Measurements from ENCODE around the gene POLR1A. TPM values are rescaled to one million over a fixed set of nuclear protein-coding genes. Genes with fewer than 3 reads are reported as not detected.

POLR1A gene
- total and polyA plus RNA-seq, 4 donors, result 3.2 to 12.3 (median 6.1) TPM

DNA sequence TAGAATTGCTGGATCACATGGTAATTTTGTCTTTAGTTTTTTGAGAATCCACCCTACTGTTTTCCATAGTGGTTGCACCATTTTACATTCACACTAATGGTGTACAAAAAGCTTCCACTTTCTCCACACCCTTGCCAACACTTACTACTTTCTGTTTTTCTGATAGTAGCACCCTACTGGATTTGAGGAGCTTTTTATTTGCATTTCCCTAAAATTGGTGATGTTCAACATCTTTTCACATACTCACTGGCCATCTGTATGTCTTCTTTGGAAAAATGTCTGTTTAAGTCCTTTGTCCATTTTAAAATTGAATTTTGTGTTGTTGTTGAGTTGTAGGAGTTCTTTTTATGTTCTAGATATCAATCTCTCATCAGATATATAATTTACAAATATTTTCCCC, 3.5 kb downstream of the POLR1A start:
- peaks cover 5 to 28% (median 19%) of the 10 kb centered on the region in 4 donors for H3K36me3 ChIP-seq (ENCODE audit: control insufficient read depth in 4 of 4, insufficient read depth in 3 of 4, low read depth in 1 of 4, low read length in 3 of 4)
- H3K4me3 ChIP-seq (ENCODE audit: low read depth in 1 of 3, low read length in 3 of 3), result no peak overlapping the region
- no peak overlapping the region for H3K9ac ChIP-seq (ENCODE audit: low read depth in 1 of 2, low read length in 2 of 2)
- no peak for DNase-seq (ENCODE audit: low spot score)
- no peaks in the 10 kb centered on the region for H3K9me3 ChIP-seq (ENCODE audit: control insufficient read depth in 4 of 4, low read length in 3 of 4)
- H3K27me3 ChIP-seq (ENCODE audit: control insufficient read depth in 4 of 4, insufficient read depth in 4 of 4, low read length in 3 of 4), result no peaks in the 10 kb centered on the region
- no peak overlapping the region for H3K27ac ChIP-seq (ENCODE audit: low read depth in 1 of 2, low read length in 2 of 2)
- peaks cover 3 to 27% (median 17%) of the 10 kb centered on the region in 4 donors for H3K4me1 ChIP-seq (ENCODE audit: control insufficient read depth in 4 of 4, insufficient read depth in 4 of 4, low read length in 3 of 4)
- no peak for TF ChIP-seq TAF1 (conservative IDR thresholded peaks at IDR 0.05)
- no peak for TF ChIP-seq GABPA (IDR thresholded peaks at IDR 0.05 in 1 of 2, conservative IDR thresholded peaks at IDR 0.05 in 1 of 2)
- TF ChIP-seq NR2F2 (IDR thresholded peaks at IDR 0.05), result no peak
- TF ChIP-seq FOXA2 (IDR thresholded peaks at IDR 0.05), result no peak
- no peak for TF ChIP-seq FOXA1 (IDR thresholded peaks at IDR 0.05)
- TF ChIP-seq, protein P1, sequence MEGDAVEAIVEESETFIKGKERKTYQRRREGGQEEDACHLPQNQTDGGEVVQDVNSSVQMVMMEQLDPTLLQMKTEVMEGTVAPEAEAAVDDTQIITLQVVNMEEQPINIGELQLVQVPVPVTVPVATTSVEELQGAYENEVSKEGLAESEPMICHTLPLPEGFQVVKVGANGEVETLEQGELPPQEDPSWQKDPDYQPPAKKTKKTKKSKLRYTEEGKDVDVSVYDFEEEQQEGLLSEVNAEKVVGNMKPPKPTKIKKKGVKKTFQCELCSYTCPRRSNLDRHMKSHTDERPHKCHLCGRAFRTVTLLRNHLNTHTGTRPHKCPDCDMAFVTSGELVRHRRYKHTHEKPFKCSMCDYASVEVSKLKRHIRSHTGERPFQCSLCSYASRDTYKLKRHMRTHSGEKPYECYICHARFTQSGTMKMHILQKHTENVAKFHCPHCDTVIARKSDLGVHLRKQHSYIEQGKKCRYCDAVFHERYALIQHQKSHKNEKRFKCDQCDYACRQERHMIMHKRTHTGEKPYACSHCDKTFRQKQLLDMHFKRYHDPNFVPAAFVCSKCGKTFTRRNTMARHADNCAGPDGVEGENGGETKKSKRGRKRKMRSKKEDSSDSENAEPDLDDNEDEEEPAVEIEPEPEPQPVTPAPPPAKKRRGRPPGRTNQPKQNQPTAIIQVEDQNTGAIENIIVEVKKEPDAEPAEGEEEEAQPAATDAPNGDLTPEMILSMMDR (IDR thresholded peaks at IDR 0.05; ENCODE audit: low read depth, low read length, missing input control), result no peak
- TF ChIP-seq, protein P2, sequence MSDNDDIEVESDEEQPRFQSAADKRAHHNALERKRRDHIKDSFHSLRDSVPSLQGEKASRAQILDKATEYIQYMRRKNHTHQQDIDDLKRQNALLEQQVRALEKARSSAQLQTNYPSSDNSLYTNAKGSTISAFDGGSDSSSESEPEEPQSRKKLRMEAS (IDR thresholded peaks at IDR 0.05), result no peak
- TF ChIP-seq SP1 (IDR thresholded peaks at IDR 0.05), result no peak
- TF ChIP-seq, protein P3, sequence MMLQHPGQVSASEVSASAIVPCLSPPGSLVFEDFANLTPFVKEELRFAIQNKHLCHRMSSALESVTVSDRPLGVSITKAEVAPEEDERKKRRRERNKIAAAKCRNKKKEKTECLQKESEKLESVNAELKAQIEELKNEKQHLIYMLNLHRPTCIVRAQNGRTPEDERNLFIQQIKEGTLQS (IDR thresholded peaks at IDR 0.05), result no peak
- TF ChIP-seq, protein P4, sequence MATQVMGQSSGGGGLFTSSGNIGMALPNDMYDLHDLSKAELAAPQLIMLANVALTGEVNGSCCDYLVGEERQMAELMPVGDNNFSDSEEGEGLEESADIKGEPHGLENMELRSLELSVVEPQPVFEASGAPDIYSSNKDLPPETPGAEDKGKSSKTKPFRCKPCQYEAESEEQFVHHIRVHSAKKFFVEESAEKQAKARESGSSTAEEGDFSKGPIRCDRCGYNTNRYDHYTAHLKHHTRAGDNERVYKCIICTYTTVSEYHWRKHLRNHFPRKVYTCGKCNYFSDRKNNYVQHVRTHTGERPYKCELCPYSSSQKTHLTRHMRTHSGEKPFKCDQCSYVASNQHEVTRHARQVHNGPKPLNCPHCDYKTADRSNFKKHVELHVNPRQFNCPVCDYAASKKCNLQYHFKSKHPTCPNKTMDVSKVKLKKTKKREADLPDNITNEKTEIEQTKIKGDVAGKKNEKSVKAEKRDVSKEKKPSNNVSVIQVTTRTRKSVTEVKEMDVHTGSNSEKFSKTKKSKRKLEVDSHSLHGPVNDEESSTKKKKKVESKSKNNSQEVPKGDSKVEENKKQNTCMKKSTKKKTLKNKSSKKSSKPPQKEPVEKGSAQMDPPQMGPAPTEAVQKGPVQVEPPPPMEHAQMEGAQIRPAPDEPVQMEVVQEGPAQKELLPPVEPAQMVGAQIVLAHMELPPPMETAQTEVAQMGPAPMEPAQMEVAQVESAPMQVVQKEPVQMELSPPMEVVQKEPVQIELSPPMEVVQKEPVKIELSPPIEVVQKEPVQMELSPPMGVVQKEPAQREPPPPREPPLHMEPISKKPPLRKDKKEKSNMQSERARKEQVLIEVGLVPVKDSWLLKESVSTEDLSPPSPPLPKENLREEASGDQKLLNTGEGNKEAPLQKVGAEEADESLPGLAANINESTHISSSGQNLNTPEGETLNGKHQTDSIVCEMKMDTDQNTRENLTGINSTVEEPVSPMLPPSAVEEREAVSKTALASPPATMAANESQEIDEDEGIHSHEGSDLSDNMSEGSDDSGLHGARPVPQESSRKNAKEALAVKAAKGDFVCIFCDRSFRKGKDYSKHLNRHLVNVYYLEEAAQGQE (IDR thresholded peaks at IDR 0.05), result no peak
- no peak for TF ChIP-seq YY1 (IDR thresholded peaks at IDR 0.05)
- TF ChIP-seq RXRA (IDR thresholded peaks at IDR 0.05), result no peak
- no peak for TF ChIP-seq EGR1 (IDR thresholded peaks at IDR 0.05; ENCODE audit: low read depth in 2 of 2)
- TF ChIP-seq, protein P5, sequence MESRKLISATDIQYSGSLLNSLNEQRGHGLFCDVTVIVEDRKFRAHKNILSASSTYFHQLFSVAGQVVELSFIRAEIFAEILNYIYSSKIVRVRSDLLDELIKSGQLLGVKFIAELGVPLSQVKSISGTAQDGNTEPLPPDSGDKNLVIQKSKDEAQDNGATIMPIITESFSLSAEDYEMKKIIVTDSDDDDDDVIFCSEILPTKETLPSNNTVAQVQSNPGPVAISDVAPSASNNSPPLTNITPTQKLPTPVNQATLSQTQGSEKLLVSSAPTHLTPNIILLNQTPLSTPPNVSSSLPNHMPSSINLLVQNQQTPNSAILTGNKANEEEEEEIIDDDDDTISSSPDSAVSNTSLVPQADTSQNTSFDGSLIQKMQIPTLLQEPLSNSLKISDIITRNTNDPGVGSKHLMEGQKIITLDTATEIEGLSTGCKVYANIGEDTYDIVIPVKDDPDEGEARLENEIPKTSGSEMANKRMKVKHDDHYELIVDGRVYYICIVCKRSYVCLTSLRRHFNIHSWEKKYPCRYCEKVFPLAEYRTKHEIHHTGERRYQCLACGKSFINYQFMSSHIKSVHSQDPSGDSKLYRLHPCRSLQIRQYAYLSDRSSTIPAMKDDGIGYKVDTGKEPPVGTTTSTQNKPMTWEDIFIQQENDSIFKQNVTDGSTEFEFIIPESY (IDR thresholded peaks at IDR 0.05), result no peak
- no peak for TF ChIP-seq RAD21 (IDR thresholded peaks at IDR 0.05)
- no peak for TF ChIP-seq HNF4A (conservative IDR thresholded peaks at IDR 0.05)

DNA sequence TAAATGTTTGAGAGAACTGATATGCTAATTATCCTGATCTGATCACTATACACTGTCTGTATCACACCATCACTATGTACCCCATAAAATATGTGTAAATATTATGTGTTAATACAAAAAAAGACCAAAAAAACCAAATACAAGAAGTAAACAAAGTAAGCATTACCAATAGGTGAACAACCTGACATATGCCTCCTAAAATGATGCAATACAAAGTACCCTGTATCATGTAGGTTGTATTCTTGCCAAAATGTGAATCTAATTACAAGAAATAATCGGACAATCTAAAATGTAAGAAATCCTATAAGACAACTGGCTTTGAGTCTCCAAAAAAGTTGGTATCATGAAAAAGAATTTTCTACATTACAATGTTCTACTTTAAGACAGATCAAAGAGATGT, 7.8 kb downstream of the POLR1A start:
- peaks cover 11 to 37% (median 23%) of the 10 kb centered on the region in 4 donors for H3K36me3 ChIP-seq (ENCODE audit: control insufficient read depth in 4 of 4, insufficient read depth in 3 of 4, low read depth in 1 of 4, low read length in 3 of 4)
- H3K4me1 ChIP-seq (ENCODE audit: control insufficient read depth in 4 of 4, insufficient read depth in 4 of 4, low read length in 3 of 4), result peaks cover 0 to 3% (median 0%) of the 10 kb centered on the region in 4 donors
- H3K9me3 ChIP-seq (ENCODE audit: control insufficient read depth in 4 of 4, low read length in 3 of 4), result no peaks in the 10 kb centered on the region
- no peak for DNase-seq (ENCODE audit: low spot score)
- H3K27me3 ChIP-seq (ENCODE audit: control insufficient read depth in 4 of 4, insufficient read depth in 4 of 4, low read length in 3 of 4), result no peaks in the 10 kb centered on the region
- no peak overlapping the region for H3K27ac ChIP-seq (ENCODE audit: low read depth in 1 of 2, low read length in 2 of 2)
- no peak overlapping the region for H3K9ac ChIP-seq (ENCODE audit: low read depth in 1 of 2, low read length in 2 of 2)
- no peak overlapping the region for H3K4me3 ChIP-seq (ENCODE audit: low read depth in 1 of 3, low read length in 3 of 3)
- WGBS, result 99% methylated on average over 1 of the region's 1 CpG
- no peak for TF ChIP-seq HNF4A (conservative IDR thresholded peaks at IDR 0.05)
- no peak for TF ChIP-seq RXRA (IDR thresholded peaks at IDR 0.05)
- no peak for TF ChIP-seq JUND (IDR thresholded peaks at IDR 0.05)
- TF ChIP-seq, protein P5 (IDR thresholded peaks at IDR 0.05), result no peak
- TF ChIP-seq EGR1 (IDR thresholded peaks at IDR 0.05; ENCODE audit: low read depth in 2 of 2), result no peak
- TF ChIP-seq, protein P3 (IDR thresholded peaks at IDR 0.05), result no peak
- TF ChIP-seq YY1 (IDR thresholded peaks at IDR 0.05), result no peak
- TF ChIP-seq, protein P1 (IDR thresholded peaks at IDR 0.05; ENCODE audit: low read depth, low read length, missing input control), result no peak
